K562 (cell line): ENCODE data around the gene NPM3. TPM values are rescaled to one million over a fixed set of nuclear protein-coding genes. Genes with fewer than 3 reads are reported as not detected.

Source experiments
- ATAC-seq: fragments of 200-7000 bp; cut with Tn5 transposase; 3 replicates; pipeline ENCODE4 v1.9.1; 2020; ENCODE audit warnings: moderate library complexity
- BruUV-seq: library from RNA; stranded (reverse); fragments of 400-500 nt; replicated peaks from 2 replicates; lab custom pipeline; 2021; lab: Mats Ljungman, UMichigan
- CTCF ChIA-PET: fragments of 300-600 bp; formaldehyde crosslinking; extraction: SDS; loops from one replicate; lab custom pipeline; 2021; ENCODE audit warnings: low intra/inter-chr PET ratio; lab: Yijun Ruan, JAX
- POLR2A ChIA-PET: fragments of 300-600, 350-650 bp; sonication (Branson Sonifier 250); formaldehyde crosslinking; extraction: SDS; loops from one replicate; lab custom pipeline; 2021; ENCODE audit warnings: antibody characterized with exemption, inconsistent platforms; lab: Yijun Ruan, JAX
- DNase-seq, 4 experiments: peaks; one replicate each; pipeline versions ENCODE4 v3.0.0 to v3.0.0-alpha.2; 2011 to 2018; ENCODE audit warnings: low spot score in 3 of 4, mixed read lengths in 3 of 4; ENCODE audit errors: extremely low read depth in 1 of 4
- FAIRE-seq: peaks from 2 replicates; lab custom pipeline; 2011; peaks lifted over from hg19 to GRCh38; lab: Jason Lieb, UNC
- H2AFZ ChIP-seq: 2 replicates; pipeline ENCODE4 v1.6.0; 2011; ENCODE audit warnings: low read depth, low read length, control low read depth, inconsistent platforms
- H3K27ac ChIP-seq: fragments of 200-600 bp; 3 replicates; pipeline ENCODE4 v1.8.0; 2011; ENCODE audit warnings: low read depth, mild to moderate bottlenecking, control low read depth, inconsistent platforms, low read length, moderate library complexity, mixed read lengths; ENCODE audit errors: extremely low read depth
- H3K27me3 ChIP-seq, 2 experiments: fragments of 300-600 bp in 1 of 2; 2 replicates in 1 of 2; 3 replicates in 1 of 2; pipeline versions ENCODE4 v1.6.0 to v1.8.0; 2011; ENCODE audit warnings: inconsistent platforms in 2 of 2, low read length in 2 of 2, mild to moderate bottlenecking in 1 of 2, mixed read lengths in 1 of 2, moderate library complexity in 1 of 2; ENCODE audit not compliant: control insufficient read depth in 2 of 2, insufficient read depth in 2 of 2
- H3K36me3 ChIP-seq: fragments of 300-600 bp; 3 replicates; pipeline ENCODE4 v1.8.0; 2011; ENCODE audit warnings: mild to moderate bottlenecking, low read length, inconsistent platforms; ENCODE audit not compliant: control insufficient read depth, insufficient read depth
- H3K4me1 ChIP-seq, 2 experiments: fragments of 200-600 bp in 1 of 2; replicated peaks in 1 of 2; 2 replicates in 1 of 2; 3 replicates in 1 of 2; pipeline versions ENCODE4 v1.5.1 to v1.8.0; 2011; ENCODE audit warnings: inconsistent platforms in 2 of 2, low read length in 2 of 2, mild to moderate bottlenecking in 1 of 2, mixed read lengths in 1 of 2, moderate library complexity in 1 of 2; ENCODE audit not compliant: control insufficient read depth in 2 of 2, insufficient read depth in 2 of 2
- H3K4me2 ChIP-seq: 2 replicates; pipeline ENCODE4 v1.6.1; 2011; ENCODE audit warnings: low read length, control low read depth, inconsistent platforms, mixed read lengths; ENCODE audit not compliant: insufficient read depth
- H3K4me3 ChIP-seq: fragments of 200-600 bp; sonication (generic), shearing (Covaris generic); 2 replicates; pipeline ENCODE4 v1.5.1; 2016; ENCODE audit warnings: control low read depth, inconsistent platforms
- H3K79me2 ChIP-seq: fragments of 200-600 bp; 3 replicates; pipeline ENCODE4 v1.8.0; 2011; ENCODE audit warnings: low read length, inconsistent platforms; ENCODE audit not compliant: control insufficient read depth, insufficient read depth
- H3K9ac ChIP-seq, 2 experiments: 2 replicates each; pipeline versions ENCODE4 v1.6.0 to v1.6.1; 2011; ENCODE audit warnings: low read depth in 2 of 2, low read length in 2 of 2, control low read depth in 1 of 2, inconsistent platforms in 1 of 2, mild to moderate bottlenecking in 1 of 2, mixed read lengths in 1 of 2; ENCODE audit not compliant: insufficient read depth in 1 of 2
- H3K9me1 ChIP-seq: one replicate; pipeline ENCODE4 v1.6.0; 2011; ENCODE audit warnings: inconsistent platforms, mild to moderate bottlenecking, low read length, moderate library complexity; ENCODE audit not compliant: control insufficient read depth, insufficient read depth
- H3K9me3 ChIP-seq: replicated peaks from 2 replicates; pipeline ENCODE4 v1.5.1; 2011; ENCODE audit warnings: low read depth, low read length, inconsistent platforms; ENCODE audit not compliant: control insufficient read depth, insufficient read depth
- H4K20me1 ChIP-seq: replicated peaks from 2 replicates; pipeline ENCODE4 v1.6.1; 2011; ENCODE audit warnings: low read length, inconsistent platforms, mixed read lengths; ENCODE audit not compliant: control insufficient read depth, insufficient read depth
- ZNF24 ChIP-seq: fragments of 450-650 bp; IDR thresholded peaks from 2 replicates; pipeline ENCODE4 v1.6.1; 2016
- WGBS: fragments of 100-300 bp; shearing (Covaris generic); methylation state at CpG from one replicate; pipeline ENCODE4 v1.1.6; 2016; ENCODE audit warnings: low coverage, mixed read lengths; ENCODE audit not compliant: insufficient coverage; ENCODE audit errors: missing lambda C conversion rate; 5-methylcytosine and 5-hydroxymethylcytosine counted together
- in situ Hi-C: fragments of 300-500 bp; cut with MboI; formaldehyde crosslinking; loops from 4 replicates; pipeline ENCODE4 v1.15.0; 2018; ENCODE audit warnings: inconsistent platforms, mixed read lengths
- intact Hi-C: fragments of 100-400 bp; cut with micrococcal nuclease; formaldehyde crosslinking; loops from 2 replicates; pipeline ENCODE4 v1.14.2; 2022
- polyA plus RNA-seq, 8 experiments: library from polyadenylated mRNA; depleted of rRNA in 4 of 8; stranded (reverse) in 5 of 8; unstranded in 3 of 8; fragments of >200 nt; fragmentation: Nextera tagmentation in 2 of 8; fragmentation: Illumina TruSeq in 1 of 8; extraction: Ambion mirVana in 2 of 8; extraction: Trizol in 1 of 8; gene quantifications; 2 replicates each; pipeline versions ENCODE4 v1.2.1 to v1.2.3, GENCODE V29; 2011 to 2014; ENCODE audit warnings: inconsistent platforms in 1 of 8, missing spikeins in 1 of 8
- total RNA-seq, 7 experiments: library from RNA; depleted of rRNA in 6 of 7; stranded (reverse); fragments of >200 nt in 6 of 7; fragmentation: Illumina TruSeq in 2 of 7; extraction: Trizol in 2 of 7; gene quantifications; 2 replicates each; pipeline versions ENCODE4 v1.2.1 to v1.2.3, GENCODE V29; 2011 to 2021; ENCODE audit warnings: low replicate concordance in 1 of 7
- TF ChIP-seq, protein P1 (sequence below): fragments of 200-800 bp; sonication (Bioruptor generic); IDR thresholded peaks from 2 replicates; pipeline ENCODE4 v1.6.1; 2017; ENCODE audit warnings: missing genetic modification characterization, missing compliant biosample characterization

The NPM3 gene
- total and polyA plus RNA-seq, 9 of the 15 experiments (the other 6 are each of a cell fraction or from before 2014, with no cell fraction given) = 15.2 to 239 (median 114) TPM

GRCh38 chr10:101777619-101778145 lies 5.6 kb downstream of the NPM3 start:
- FAIRE-seq = no peak
- intact Hi-C loops = no loop called here

More at GRCh38 chr10:101777619-101778145, 5.6 kb downstream of the NPM3 start:
- ATAC-seq (no peak), DNase-seq (no peak)
- Histone ChIP-seq H3K27ac (no peak overlapping the region), H3K4me2 (no peak overlapping the region), H3K4me3 (no peak overlapping the region), H3K36me3 (peaks cover 21% of the 10 kb centered on the region; the same call in 2 of the 3 replicates), H3K9me3 (no peaks in the 10 kb centered on the region), H2AFZ (no peak overlapping the region)
- no TSS peak for BruUV-seq
- ChIA-PET POLR2A (no interaction called here), CTCF (no interaction called here)
- in situ Hi-C loops = no loop called here
- 76% methylated on average over 3 of the region's 3 CpGs for WGBS
- TF ChIP-seq, protein P1, sequence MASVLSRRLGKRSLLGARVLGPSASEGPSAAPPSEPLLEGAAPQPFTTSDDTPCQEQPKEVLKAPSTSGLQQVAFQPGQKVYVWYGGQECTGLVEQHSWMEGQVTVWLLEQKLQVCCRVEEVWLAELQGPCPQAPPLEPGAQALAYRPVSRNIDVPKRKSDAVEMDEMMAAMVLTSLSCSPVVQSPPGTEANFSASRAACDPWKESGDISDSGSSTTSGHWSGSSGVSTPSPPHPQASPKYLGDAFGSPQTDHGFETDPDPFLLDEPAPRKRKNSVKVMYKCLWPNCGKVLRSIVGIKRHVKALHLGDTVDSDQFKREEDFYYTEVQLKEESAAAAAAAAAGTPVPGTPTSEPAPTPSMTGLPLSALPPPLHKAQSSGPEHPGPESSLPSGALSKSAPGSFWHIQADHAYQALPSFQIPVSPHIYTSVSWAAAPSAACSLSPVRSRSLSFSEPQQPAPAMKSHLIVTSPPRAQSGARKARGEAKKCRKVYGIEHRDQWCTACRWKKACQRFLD (CRISPR knock-in tag) = no peak
- TF ChIP-seq ZNF24 = peak; percentile 46; the same call in 1 of the 2 replicates
- TF ChIP-seq, all 486 proteins: peak for 1
- Histone ChIP-seq H3K4me1 (peaks cover 14 to 56% of the 10 kb centered on the region in 2 experiments), H3K79me2 (peaks cover 16% of the 10 kb centered on the region), H4K20me1 (peaks cover 11% of the 10 kb centered on the region), H3K9me1 (no peaks in the 10 kb centered on the region), H3K27me3 (0 out of 5 replicates have a peak, but pooled peaks cover 0 to 3% of the 10 kb centered on the region in 2 experiments), H3K9ac (no peak overlapping the region)
